HG03521 (cell line): Measurements from ENCODE around the gene RTKN2.

ENCODE experiments used
- ATAC-seq: cut with Tn5 transposase; IDR thresholded peaks from one replicate; pipeline ENCODE4 v1.9.1; 2021; ENCODE audit warnings: mild to moderate bottlenecking, moderate library complexity; ENCODE audit not compliant: unreplicated experiment

RTKN2 gene

DNA sequence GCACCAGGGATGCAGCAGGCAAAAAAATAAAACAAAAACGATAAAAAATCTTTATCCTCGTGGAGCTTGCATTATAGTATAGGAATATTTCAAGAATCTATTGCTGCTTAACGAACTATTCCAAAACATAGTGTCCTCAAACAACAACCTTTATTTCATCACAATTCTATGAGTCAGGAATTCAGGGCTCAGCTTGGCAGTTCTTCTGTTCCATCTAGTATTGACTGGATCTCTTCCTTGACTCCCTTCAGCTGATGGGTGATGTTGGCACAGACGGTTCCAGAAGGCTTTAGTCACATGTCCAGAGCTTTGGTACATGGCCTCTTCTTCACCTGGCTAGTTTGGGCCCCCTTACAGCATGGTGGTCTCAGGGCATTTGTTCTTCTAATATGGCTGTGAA lies 88.0 kb downstream of the RTKN2 start:
- ATAC-seq = no peak

DNA sequence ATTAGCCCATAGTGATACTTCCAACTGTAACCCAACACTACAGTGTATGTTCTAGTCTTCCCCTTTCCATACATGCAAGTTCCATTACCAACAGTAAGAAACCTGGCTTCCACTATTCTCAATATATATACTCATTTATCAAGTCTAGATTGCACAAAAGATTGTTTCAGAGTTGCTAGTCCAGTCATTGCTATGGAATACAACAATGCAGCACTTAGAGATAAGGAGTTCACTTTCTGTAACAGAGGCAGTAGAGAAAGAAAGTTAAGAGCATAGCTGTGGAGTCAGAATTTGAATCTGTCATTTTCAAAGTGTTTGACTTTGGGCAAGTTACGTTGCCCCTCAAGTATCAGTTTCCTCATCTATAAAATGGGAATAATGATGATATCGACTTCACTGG lies 90.1 kb downstream of the RTKN2 start:
- no peak for ATAC-seq

DNA sequence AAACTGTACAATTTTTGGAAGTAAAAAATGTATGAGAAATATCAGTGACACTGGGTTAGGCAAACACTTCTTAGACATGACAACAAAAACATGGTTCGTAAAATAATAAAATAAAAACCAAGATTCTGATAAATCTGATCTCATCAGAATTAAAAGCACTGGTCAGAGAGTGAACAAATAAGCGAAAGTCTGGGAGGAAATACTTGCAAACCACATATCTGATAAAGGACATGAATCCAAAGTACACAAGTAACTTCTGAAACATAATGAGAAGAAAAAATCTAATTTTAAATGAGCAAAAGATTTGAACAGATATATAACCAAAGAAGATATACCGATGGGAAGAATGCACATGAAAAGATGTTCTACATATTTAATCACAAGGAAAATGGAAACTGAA lies 91.5 kb downstream of the RTKN2 start:
- no peak for ATAC-seq

DNA sequence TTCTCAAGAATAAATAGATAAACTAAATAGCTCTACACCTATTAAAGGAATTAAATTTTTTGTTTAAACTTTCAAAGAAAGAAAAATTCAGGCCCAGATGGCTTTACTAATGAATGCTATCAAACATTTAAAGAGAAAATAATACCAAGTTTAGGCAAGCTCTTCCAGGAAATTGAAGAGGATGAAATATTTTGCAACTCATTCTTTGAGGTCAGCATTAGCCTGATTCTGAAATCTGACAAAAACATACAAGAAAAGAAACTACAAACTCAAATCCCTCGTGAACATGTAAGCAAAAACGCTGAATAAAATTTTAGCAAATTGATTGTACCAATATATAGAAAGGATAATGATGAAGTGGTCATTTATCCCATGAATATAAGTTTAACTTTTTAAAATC lies 93.4 kb downstream of the RTKN2 start:
- no peak for ATAC-seq

DNA sequence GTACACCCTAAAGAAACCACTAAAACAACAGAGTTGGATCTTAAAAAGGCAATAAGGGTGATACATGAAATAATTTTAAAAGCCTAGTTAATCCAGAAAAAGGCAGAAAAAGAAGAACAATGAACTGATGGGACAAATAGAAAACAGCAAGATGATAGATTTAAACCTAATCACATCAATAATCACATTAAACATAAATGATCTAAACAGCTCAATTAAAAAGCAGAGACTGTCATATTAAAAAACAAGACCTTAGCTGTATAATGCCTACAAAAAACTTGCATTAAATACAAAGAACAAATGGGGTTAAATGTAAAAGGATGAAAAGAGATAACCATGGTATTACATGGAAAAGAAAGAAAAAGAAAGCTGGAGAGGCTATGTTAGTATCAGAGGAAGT lies 96.2 kb downstream of the RTKN2 start:
- no peak for ATAC-seq

DNA sequence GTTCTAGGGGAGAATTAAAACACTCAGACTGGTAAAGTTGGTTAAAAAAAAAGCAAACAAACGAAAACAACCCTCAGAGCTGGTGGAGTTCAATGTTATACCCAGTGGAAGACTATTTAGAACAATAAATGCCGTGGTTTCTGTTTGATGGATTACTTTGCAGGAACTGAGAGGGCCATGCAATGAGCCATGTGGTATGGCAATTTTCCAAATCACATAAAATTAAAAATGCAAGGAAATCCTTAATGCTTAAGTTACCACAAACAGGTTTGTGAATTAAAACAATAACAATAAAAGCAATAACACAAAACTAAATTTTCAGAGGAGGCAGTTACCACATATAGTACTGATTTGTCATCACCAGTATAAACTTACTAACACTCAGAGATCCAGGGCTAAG lies 96.9 kb downstream of the RTKN2 start:
- no peak for ATAC-seq

DNA sequence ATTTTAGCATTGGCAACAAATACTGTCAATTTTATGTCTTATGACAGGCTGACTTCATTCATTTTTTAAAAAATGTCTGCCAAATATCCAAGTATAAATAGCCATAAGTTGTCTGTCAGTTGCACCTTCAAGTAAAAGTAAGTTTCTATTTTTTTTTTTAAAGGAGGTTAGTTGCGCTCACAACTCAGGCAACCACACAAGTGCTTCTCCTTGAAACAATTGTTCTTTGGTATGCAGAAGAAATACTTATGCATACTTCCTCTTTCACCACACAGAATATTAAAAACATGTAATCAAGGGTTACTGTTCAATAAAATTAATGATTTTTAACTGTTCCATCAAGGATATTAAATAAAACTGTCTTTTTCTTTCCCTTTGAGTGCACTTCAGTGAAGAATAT lies 97.9 kb downstream of the RTKN2 start:
- no peak for ATAC-seq

DNA sequence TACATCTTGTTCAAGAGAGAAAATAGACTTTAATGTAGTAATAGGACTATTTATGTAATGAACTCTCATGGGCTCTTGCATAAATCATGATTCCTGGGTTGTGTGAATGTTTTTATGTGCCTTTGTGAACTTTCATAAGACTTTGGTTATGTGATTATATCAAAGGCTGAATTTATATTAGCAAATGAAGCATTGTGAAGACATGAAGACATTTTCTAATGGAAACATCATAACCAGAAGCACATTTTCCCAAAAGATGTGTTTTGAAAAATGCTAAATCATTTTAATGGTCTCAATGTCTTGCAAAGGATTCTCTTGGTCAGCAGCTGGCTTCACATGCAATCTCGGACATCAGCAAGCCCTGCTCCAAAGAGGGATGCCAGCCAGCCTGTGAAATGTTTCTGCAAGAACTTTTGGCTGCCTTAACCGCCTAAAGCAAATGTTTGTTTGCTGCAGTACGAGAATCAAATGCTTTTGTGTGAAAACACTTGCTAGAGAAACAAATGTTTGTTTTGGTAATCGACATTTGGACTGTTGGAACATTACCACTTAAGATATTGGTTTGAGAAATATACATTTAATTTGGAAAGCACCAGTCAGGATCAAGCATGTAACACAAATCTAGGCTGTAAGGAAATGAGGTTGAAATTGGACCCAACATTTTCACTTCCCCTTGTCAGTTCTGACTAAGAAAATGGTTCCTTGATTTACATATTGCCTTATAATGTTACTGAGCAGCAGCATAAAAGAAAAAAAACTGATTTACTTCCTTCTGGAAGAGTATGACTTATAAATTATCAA lies 102.1 kb downstream of the RTKN2 start:
- ATAC-seq = peak; percentile 97

DNA sequence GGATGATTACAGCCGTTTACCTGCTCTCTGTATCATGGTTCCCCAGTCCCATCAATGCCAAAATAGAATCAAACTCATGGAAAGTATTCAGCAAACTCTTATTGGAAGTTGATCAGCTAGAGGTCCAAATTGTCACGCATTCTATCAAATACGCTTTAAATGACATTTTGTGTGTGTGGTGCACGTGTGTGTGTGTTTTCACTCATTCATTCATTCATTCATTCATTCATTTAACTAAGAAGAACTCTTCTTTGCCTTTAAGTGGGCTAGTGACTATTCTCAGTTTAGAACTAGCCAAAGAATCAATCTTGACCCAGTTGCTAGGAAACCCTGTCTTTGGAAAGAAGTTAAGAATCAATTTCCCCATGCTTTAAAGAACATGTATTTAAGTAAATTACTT lies 102.8 kb downstream of the RTKN2 start:
- ATAC-seq = no peak

DNA sequence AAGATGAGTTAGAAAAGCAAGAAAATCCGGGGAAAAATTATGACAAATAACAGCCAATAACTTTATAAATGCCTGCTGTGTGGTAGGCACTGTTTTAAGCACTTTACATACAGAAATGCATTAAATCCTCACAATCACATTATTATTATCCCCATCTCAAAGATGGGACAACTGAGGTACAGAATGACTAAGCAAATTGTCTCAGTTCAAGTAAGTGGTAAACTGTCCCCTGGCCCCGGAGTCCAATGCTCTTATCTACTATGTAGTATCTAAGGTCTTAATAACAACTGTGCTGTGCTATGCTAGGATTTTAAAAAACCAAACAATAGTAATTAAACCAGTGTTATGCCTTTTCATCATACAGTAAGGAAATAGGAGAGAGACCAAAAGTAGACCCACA lies 105.6 kb downstream of the RTKN2 start:
- ATAC-seq = no peak

DNA sequence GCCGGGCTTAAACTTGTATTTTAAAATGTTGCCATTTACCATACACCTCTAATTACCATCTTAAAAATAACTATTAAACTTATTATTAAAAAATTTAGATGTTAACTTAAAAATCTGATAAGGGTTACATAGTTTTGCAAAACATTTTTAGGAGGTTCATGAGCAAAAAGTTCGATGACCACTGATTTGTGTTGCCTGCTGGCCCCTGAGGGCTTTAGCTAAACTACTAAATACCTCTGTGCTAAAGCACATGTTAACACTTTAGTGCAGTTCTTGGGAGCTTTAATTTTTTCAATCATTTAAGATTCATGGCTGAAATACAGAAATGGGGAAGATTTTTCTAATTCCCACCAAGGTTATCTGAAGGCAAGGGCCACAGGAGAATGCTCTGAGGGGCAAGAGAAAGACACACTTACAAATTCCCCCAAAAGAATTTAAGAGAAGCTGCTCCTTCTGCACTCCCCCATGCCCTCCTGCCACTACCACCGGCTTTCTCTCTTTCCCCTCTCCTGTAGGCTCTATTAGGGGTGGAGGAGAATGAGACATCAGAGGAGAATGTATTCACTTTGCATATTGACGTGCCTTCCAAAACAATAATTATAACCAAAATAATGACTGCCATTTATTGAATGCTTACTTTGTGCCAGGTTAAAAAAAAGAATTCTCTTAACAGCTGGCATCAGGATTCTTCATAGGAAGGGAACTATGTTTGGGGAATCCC lies 106.2 kb downstream of the RTKN2 start:
- no peak for ATAC-seq

DNA sequence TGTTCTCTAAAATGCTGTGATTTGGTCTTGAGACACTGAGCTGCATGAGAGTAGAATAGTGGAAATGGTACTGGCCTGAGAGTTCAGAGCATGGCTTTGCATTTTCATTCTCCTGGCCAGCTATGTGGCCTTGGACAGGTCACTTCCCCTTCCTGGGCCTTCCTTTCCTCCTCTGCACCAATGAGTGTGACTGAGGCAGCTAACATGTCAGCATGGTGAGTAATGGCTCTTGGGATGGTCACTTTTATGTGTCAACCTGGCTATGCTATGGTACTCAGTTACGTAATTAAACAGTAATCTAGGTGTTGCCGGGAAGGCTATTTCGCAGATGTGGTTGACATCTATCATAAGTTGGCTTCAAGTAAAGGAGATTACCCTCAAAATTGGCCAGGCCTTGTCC lies 109.3 kb downstream of the RTKN2 start:
- ATAC-seq = no peak

DNA sequence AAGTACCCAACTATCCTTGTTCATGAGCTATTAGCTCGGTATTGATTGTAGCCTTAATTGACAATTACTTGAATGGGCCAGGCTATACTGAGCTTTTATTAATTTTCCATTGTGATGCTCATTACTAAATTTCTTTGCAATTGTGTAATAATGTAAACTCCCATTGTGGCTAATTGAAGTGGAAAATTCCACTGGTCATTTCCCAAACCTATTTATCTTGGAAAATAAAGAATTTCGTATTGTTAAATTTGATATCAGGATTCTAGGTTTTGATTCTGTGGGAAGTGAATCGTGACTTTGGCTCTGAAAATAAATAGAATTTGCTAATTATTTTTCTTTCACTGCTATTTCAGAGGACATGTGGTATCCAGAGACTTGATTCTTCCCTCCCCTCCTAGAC lies 111.0 kb downstream of the RTKN2 start:
- no peak for ATAC-seq

DNA sequence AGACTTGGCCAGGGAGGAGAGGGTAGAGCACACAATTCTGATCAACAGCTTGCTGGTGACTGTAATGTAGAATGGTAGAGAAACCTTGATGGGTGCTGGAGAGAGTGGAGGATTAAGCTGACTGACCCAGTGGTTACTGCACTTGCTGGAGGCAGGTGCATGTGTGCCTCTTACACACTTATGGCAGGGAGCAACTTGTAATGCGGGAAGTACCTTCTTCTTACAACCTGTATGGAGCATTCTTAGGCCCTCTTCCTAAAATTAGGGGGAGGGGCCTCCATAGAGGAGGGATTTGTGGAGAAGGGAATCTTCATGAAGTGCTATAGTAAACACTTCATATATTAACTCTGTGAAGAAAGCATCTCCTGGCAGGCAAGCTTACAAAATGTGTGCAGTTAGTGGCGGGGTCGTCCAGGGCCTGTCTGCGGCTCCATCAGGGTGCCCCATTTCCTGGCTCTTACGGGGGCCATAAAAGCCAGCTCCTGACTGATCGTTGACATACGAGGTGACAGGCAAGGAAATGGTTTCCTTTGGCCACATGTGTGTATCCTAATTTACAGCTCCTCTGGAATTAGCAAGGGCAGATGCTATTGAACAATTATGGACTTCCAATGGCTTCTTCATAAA lies 113.5 kb downstream of the RTKN2 start:
- no peak for ATAC-seq

DNA sequence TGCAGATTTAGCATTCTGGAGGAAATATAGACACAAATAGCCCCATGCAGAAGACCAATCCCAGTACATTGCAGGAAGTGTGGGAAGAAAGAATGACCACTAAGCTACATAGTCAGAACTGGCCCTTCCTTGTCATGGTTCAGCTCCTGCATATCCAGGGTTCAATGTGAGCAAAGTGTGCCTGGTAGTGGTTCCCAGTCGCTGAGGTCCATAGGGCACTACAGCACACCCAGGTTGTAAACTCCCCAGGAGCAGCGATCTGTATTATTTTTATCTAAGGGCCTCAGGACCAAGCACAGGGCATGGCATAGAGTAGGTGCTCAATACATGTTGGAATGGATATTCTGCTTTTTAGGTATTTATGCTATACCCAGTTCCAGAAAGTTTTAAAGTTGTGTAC lies 114.4 kb downstream of the RTKN2 start:
- no peak for ATAC-seq

DNA sequence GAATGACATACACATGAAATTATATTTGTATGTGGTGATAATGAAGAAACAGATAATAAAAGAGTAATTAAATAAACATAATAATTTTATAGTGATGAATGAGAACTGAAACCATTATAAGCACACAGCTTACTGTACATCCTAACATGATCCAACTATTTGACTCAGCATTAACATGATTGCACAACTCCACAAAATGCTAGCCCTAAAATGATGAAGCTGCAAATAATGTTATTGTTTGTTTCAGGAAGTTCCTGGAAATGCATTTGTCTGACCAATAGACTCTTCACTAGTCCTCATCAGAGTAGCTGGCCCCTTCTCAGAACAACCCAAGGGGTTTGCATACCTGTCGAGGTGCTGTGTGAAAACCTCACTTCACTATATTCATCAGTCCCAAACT lies 115.5 kb downstream of the RTKN2 start:
- no peak for ATAC-seq

DNA sequence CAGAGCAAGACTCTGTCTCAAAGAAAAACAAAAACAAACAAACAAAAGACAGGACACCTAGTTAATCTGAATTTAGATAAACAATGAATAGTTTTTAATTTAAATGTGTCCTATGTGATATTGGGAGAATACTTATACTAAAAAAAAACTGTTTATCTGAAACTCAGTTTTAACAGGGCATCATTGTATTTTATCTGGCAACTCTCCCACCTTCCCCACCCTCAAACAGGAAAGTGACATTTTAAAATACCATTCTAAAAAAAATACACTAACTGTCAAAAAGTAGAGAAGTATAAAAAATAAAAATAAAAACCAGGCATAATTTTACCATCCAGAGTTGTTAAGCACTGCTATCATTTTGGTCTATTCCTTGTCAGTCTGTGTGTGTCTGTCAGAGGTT lies 119.0 kb downstream of the RTKN2 start:
- no peak for ATAC-seq

DNA sequence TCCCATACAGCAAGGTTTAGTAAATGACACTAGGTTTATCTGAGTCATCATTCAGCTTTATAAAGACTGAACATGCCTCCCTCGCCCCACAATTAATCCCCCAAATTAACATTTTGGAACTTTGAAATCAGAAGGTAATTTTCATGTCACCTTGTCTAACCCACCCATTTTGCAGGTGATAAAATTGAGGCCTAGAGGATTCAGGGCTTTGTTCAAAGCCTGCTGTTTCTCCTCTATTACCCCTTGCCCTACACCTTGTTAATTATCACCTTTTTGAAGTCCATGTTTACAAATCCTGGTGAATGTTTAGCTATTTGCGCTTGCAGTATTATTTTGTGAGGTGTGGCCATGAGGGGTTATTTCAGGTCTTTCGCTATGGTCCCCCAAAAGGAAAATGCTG lies 120.5 kb downstream of the RTKN2 start:
- no peak for ATAC-seq

DNA sequence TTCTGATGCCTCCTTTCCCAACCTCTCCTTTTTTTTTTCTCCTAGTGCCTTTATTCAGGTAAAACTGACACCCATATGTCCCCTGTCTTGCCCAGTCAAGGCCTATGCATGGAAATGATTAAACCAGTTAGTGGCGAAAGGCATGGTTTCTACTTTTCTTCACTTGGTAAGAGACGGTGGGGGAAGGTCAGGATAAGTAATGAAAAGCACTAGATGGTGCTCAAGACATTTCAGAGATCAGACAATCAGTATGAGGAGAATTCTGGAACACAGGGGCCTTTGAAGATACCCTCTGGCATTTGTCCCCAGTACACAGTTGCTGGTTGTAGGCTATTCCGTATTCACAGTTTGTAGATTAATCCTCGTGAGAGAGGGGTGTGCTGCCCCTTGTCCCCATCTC lies 121.2 kb downstream of the RTKN2 start:
- no peak for ATAC-seq

DNA sequence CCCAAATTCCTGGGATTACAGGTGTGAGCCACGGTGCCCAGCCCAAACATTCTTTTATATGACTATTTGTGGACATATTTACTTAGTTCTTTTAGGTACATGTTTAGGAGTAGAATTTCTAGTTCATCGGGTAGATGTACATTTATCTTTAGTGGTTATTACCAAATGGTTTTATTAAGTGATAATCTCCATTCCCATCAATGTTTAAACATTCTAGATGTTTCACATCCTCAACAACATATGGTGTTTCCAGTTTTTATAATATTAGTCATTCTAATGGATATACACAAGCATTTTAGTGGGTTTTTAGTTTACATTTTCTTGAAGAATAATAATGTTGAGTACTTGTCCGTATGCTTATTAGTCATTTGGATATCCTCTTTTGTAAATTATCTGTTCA lies 131.7 kb downstream of the RTKN2 start:
- ATAC-seq = no peak

DNA sequence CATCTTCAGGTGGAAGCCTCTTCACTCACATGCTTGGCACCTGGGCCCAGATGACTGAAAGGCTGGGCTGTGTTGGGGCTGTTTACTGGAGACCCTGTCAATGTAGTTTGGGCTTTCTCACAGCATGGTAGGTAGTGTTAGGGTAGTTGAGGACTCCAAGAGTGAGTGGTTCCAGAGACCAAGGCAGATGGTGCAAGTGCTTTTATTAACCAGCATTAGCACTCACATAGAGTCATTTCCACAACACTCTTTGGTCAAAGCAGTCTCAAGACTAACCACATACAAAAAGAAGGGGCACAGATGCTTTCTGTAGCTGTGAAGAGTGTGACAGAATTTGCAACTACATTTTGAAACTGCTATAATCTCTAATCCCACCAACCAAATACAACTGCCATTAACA lies 135.0 kb downstream of the RTKN2 start:
- ATAC-seq = peak; percentile 96
